ENCODE results near the gene FUT3.
"Not testable (repeated sequence)": the region's sequence is repeated elsewhere in the genome, so short reads cannot be mapped to it uniquely, and the experiment has no call there.

The FUT3 gene

DNA sequence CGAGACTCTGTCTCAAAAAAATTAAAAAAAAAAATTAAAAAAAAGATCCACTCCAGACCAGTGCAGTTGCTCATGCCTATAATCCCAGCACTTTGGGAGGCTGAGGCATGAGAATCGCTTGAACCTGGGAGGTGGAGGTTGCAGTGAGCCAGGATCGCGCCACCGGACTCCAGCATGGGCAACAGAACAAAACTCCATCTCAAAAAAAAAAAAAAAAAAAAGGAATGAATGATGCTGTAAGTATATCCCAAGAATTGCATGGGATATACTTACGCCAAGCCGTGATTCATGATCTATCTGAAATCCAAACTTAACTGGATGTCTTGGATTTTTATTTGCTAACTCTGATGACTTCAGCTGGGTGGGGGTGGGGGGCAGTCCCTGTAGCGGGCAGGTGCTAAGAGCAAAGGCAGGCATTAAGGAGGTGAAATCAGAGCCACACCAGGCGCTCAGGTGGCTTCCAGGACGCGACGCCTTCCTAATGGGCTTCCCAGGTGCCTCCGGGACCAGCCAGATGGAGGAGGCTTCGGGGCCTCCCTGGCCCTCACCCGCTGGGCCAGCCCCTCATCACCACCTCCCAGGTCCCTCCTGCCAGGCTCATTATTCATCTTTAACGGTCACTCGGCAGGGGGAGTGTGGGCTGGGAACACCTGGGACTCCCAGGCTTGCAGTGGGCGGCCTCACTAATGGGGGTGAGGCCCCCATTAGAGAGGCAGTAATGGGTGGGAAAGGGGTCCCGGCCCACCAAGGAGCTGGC is 30.5 kb upstream of the FUT3 start:
- no peak for DNase-seq

DNA sequence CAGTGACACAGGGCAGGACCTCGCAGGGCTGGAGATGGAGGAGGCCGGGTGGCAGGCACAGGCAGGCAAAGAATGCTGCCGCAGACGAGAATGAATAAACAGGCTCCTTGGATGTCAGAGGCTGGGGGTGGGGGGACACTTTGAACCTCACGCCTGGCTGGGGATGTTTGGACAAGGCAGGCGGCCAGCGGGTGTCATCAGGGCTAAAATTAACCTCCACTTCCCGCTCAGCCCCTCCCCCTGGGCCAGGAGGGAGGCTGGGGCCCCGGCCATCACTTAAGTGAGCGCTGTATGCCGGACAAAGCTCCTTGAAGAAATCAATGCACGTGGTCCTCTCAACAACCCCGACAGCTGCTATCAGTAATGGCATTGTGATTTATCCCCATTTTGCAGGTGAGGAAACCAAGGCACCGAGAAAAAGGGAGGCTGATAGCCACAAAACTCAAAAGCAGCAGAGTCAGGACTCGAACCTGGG is 29.4 kb upstream of the FUT3 start:
- no peak for DNase-seq

DNA sequence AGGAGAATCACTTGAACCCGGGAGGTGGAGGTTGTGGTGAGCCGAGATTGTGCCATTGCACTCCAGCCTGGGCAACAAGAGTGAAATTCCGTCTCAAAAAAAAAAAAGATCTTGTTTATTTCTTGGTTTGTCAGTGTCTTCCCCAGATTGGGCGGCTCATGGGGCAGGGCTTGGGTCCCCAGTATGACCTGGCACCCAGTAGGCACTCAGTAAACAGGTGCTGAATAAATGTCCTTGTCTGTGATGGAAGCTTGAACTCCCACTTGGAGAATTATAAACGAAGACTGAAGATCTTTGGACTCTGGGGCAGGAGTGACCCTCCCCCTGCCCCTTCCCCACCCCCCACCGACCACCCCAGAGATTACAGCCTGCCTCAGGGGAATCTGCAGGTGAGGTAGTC is 28.9 kb upstream of the FUT3 start:
- no peak for DNase-seq

DNA sequence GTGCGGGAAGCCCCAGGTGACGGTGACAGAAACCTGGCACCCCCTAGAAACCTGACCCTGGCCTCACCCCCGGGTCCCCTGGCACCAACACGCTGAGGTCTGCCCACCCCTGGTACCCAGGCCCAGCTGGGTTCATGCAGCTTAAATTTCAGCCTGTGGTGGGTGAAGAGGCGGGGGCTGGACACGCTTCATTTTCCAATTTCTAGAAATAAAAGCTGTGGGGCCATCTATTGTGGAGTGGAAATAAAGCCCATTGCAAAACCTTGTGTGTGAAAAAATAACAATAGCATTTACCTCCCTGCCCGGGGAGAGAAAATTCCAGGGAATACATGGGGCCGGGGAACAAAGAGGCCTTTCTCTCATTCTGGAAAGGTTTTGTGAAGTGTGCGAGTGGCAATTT is 26.6 kb upstream of the FUT3 start:
- no peak for DNase-seq

DNA sequence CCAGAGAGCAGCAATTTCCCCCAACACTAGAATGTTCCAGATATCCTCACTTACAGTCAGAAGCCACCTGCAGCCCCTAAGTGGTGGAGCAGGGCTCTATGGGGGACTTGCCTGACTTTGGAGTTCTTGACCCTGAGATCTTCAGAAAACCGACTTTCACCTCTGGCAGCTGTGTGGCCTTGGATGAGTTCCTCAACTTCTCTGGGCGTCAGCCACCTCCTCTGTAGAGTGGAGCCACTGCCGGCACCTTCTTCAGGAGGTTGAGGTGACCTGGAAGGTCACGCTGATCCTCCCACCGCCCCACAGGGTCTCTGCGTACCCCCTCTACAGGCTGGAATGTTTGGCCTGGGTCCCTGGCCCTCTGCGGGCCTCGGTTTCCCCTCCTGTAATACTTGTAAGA is 26.2 kb upstream of the FUT3 start:
- no peak for DNase-seq

DNA sequence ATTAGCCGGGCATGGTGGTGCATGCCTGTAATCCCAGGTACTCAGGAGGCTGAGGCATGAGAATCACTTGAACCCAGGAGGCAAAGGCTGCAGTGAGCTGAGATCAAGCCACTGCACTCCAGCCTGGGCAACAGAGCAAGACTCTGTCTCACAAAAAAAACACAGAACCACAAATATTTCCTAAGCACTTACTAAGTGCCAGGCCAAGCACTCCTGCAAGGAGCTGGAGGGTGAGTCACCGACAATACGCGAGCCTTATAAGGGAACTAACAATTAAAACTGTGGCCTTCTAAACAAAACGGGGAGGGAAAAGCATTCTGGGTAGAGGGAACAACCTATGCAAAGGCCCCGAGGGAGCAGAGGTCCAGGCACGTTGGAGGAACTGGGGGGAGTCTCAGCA is 23.2 kb upstream of the FUT3 start:
- peak; percentile 22 for DNase-seq

DNA sequence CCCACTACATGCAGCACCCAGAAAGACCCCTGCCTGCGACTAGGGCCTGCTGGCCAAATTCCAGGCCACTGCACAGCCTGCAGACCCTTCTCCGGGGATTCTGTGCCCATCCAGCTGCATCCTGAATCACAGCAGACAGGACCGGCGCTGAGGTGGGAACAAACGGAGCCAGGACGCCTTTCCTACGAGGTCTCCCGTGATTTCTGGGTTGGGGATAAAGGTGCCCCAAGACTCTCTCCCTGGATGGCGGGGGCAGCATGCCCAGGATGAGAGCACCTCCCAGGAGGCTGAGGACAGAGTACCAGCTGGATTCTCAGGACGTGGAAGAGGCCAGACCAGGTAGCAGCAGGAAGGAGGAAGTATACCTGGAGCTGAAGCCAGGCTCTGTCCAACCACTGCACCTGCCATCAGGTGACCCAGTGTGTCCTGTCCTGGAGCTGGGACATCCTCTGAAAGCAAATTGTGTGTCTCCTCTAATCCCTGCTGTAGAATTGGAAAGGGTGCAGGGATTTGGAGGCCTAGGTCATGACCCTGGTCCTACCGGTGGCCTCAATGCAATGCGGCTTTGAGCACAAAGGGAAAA is 22.5 kb upstream of the FUT3 start:
- DNase-seq, result no peak

DNA sequence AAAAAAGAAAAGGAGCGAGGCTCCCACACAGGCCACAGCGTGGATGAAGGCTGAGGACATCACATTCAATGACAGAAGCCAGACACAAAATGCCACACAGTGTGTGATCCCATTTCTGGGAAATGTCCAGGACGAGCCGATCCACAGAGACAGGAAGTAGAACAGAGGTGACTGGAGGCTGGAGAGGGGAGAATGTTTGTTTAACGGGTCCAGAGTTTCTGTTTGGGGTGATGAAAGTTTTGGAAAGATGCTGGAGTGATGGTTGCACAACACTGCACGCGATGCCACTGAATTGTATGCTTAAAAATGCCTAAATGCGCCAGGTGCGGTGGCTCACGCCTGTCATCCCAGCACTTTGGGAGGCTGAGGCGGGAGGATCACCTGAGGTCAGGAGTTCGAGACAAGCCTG is 19.7 kb upstream of the FUT3 start:
- no peak for DNase-seq

DNA sequence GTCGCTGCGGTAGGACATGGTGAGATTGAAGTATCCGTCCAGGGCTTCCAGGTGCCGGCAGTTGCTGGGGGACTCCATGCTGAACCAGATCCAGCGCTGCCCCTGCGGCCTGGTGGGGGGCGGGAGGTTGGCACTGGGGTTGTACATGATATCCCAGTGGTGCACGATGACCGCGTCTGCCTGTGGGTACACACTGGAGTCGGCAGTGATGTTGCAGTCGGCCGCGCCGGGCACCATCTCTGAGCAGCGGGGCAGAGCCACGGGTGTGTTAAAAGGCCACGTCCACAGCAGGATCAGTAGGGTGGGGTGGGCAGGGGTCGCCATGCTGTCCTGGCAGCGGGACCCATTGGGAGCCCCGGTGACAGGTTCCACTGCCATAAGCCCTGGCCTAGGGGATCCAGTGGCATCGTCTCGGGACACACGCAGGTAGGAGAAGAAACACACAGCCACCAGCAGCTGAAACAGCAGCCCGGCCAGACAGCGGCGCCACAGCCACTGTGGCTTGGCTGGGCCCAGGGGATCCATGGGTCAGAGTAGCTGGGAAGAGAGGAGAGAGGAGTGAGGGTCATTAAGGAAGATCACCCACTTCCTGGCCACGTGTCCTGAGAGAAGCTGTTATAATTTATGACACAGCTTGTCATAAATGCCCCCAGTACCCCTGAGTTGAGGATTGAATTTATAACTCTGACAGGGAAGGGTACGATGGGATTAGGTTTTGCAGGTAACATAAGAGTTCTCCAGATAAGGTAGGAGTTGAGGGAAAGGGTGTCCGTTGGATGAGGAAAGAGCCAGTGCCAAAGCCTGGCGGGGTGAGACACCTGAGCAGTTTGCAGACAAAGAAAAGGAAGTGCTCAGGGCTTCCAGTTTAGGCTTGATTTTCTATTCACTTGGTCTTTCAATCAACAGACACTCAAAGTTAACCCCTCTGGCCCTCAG is 16.2 kb upstream of the FUT3 start:
- DNase-seq, result no peak

DNA sequence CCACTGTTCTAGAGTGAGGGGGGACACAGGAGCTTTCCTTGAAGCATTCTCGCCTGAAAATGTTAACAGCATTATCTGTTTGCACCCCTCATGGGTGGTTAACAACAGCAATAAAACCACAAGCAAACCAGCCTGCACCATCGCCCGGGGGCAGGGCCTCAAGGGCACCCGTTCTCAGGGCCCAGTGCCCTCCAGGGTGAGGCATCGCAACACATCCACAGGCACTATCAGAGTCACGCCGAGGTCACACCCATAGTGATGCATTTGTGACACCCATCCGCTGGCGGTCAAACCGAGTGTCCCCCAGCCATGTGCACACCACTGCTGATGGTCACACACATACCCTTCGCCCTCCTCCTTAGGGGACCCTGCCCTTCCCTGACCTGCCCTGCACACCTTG is 14.5 kb upstream of the FUT3 start:
- no peak for DNase-seq

DNA sequence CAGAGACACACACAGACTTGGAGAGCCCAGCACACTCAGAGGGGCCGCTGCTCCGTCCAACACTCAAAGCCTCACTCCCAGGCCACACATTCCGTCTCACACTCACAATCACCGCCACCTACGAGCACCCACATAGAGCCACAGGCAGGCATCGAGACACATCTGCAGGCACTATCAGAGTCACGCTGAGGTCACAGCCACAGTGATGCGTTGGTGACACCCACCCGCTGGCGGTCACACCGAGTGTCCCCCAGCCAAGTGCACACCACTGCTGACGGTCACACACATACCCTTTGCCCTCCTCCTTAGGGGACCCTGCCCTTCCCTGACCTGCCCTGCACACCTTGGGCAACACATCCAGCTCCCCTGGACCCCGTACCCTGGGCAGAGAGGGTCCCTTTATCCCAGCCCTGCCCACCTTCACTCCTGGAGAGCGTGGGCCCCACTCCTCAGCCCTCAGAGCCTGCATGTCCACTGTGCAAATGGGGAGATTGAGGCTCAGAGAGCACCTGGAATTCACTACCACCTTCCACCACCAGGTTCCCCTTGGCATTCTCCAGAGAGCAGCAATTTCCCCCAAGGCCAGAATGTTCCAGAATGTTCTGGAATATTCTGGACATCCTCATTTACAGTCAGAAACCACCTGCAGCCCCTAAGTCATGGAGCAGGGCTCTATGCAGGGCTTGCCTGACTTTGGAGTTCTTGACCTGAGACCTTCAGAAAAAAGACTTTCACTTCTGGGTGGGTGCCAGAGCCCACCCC is 13.7 kb upstream of the FUT3 start:
- DNase-seq, result no peak

DNA sequence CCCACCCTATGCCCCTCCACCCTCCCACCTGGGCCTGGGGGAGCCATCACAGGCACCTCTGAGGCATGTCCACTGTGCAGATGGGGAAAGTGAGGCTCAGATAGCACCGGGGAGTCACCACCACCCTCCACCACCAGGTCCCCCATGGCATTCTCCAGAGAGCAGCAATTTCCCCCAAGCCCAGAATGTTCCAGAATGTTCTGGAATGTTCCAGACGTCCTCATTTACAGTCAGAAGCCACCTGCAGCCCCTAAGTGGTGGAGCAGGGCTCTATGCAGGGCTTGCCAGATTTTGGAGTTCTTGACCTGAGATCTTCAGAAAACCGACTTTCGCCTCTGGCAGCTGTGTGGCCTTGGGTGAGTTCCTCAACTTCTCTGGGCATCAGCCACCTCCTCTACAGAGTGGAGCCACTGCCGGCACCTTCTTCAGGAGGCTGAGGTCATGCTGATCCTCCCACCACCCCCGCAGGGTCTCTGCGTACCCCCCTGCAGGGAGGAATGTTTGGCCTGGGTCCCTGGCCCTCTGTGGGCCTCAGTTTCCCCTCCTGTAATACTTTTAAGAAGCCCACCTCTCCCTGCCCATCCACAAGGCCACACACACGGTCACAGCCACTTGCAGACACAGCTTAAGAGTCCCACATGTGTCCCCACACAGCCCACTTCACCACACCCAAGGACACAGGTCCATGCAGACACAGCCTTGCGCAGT is 12.9 kb upstream of the FUT3 start:
- DNase-seq, result no peak

DNA sequence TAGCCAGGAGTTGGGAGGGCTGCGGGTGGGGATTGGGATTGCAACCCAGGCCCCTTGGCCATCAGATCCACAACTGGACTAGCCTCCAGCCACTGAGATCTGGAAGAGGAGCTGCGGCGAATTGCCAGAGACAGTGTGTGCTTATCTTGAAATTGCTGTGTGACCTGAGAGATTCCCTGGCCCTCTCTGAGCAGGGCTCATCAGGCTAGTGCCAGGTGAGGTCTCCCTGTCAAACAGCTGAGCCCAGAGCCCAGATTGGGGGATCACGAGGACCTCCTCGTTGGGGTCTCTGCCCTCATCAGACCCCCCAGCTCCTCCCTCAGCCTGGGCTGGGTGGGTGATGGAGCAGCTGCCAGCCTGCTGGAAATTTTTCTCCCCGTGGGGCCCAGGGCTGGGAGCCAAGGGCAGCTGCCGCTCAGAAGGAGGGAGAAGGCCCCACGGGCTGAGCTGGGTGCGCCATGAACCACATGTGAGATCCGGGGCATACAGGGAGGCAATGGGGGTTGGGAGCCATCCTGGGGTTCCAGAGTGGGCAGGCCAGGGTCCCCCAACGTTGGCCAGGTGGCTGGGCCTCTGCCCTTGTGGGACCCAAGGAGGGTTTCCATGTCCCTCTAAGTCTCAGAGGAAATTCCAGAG is 11.9 kb upstream of the FUT3 start:
- DNase-seq, result no peak

DNA sequence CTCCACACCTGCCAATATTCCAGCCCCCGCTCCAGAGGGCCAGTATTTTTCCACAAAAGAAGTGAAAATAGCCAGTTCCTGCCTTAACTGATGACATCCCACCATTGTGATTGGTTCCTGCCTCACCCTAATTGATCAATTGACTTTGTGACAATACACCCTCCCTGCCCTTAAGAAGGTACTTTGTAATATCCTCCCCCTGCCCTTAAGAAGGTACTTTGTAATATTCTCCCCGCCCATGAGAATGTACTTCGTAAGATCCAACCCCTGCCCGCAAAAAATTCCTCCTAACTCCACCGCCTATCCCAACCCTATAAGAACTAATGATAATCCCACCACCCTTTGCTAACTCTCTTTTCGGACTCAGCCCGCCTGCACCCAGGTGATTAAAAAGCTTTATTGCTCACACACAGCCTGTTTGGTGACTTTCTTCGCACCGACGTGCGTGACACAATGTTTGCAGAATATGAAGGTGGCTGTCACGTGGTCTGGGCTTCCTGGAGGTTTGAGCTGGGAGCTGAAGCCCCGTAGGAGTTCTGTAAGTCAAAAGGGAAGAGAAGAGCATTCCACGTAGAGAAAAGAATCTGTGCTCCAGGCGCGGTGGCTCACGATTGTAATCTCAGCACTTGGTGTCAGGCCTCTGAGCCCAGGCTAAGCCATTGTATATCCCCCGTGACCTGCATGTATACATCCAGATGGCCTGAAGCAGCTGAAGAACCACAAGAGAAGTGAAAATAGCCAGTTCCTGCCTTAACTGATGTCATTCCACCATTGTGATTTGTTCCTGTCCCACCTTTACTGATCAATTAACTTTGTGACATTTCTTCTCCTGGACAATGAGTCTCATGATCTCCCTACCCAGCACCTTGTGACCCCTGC is 6.2 kb upstream of the FUT3 start:
- no peak for DNase-seq

DNA sequence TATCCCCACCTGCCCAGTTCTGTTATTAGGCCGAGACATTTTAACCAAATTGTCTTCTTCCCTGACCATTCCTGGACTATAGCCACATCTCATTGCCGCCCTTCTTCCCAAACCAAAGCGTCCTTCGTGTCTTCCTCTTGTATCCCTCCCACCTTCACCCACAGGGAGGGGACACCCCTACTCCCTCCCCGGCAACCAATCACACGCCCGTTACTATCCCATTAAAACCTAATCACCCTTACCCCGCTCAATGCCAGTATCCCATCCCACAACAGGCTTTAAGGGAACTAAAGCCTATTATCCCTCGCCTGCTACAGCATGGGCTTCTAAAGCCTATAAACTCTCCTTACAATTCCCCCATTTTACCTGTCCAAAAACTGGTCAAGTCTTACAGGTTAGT is 3.9 kb upstream of the FUT3 start:
- not testable (repeated sequence) for DNase-seq

DNA sequence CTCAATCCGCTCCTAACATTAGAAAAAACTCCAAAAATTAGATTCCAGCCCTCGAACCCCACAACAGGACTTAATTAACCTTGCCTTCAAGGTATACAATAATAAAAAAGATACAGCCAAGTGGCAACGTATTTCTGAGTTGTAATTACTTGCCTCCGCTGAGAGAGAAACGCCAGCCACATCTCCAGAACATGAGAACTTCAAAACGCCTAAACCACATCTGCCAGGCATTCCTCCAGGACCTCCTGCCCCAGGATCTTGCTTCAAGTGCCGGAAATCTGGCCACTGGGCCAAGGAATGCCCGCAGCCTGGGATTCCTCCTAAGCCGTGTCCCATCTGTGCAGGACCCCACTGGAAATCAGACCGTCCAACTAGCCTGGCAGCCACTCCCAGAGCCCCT is 2.9 kb upstream of the FUT3 start:
- not testable (repeated sequence) for DNase-seq

DNA sequence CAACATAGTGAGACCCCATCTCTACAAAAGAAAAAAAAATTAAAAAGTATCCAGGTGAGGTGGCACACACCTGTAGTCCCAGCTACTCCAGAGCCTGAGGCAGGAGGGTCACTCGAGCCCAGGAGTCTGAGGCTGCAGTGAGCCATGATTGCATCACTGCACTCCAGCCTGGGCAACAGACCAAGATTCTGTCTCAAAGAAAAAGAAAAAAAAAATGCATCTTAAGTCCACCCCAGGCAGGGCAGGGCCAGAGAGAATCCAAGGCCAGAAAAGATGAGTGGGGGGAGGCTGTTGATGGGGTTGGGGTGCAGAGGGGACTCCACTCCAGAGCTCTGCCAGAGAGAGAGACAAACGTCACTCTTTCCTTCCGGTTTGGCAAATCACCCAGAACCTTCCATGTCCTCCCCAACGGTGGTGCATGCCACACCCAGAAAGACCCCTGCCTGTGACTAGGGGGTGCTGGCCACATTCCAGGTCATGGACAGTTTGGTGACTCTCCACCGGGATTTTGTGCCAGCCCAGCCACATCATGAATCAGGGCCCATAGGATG is 431 bp downstream of the FUT3 start:
- DNase-seq, result peak; percentile 44

DNA sequence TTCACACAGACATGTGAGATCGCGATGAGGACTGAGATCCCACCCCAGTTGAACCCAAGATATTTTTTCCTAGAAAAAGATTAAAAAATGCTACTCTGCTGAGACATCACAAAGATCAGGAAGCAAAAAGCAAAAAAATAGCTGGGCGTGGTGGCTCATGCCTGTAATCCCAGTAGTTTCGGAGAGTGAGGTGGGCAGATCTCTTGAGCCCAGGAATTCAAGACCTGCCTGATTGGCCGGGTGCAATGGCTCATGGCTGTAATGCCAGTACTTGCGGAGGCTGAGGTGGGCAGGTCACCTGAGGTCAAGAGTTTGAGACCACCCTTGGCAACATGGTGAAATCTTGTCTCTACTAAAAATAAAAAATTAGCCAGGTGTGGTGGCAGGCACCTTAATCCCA is 1.1 kb downstream of the FUT3 start:
- no peak for DNase-seq

DNA sequence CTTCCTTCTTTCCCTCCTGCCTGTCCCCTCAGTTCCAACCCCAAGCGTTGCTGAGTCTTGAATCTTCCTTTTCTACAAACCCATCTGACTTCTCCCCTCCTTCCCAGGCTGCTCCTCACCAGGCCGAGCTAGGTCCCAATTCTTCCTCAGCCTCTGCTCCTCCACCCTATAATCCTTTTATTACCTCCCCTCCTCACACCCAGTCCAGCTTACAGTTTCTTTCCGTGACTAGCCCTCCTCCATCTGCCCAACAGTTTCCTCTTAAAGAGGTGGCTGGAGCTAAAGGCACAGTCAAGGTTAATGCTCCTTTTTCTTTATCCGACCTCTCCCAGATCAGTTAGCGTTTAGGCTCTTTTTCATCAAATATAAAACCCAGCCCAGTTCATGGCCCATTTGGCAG is 2.6 kb downstream of the FUT3 start:
- not testable (repeated sequence) for DNase-seq

DNA sequence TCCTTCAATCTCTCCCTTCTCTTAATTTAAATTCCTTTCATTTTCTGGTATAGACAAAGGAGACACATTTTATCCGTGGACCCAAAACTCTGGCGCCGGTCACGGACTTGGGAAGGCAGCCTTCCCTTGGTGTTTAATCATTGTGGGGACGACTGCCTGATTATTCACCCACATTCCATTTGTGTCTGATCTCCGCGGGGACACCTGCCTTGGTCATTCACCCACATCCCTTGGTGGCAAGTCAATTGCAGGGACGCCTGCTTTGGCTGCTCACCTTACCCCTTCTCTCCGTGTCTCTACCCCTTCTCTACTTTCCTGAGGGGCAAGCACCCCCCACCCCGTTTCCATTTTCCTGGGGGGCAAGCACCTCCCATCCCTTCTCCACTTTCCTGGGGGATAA is 3.4 kb downstream of the FUT3 start:
- DNase-seq, result not testable (repeated sequence)

Data from NCI-H226 (cell line).